Uterus (tissue), 2 donors: ENCODE measurements around the gene FAM114A2.

Source experiments
- POLR2A ChIP-seq, 2 donors: fragments of 450-650 bp; IDR thresholded peaks; one replicate each; pipeline ENCODE4 v1.6.1; 2016; ENCODE audit warnings: antibody characterized with exemption in 2 of 2, mild to moderate bottlenecking in 1 of 2, moderate library complexity in 1 of 2
- TF ChIP-seq, protein P1 (sequence below), 4 experiments: fragments of 200-600 bp in 2 of 4; fragments of 450-650 bp in 2 of 4; sonication (generic) in 2 of 4; IDR thresholded peaks; one replicate each; pipeline ENCODE4 v1.5.1; 2016 to 2019; ENCODE audit warnings: antibody characterized with exemption in 4 of 4, mild to moderate bottlenecking in 2 of 4, moderate library complexity in 1 of 4

DNA sequence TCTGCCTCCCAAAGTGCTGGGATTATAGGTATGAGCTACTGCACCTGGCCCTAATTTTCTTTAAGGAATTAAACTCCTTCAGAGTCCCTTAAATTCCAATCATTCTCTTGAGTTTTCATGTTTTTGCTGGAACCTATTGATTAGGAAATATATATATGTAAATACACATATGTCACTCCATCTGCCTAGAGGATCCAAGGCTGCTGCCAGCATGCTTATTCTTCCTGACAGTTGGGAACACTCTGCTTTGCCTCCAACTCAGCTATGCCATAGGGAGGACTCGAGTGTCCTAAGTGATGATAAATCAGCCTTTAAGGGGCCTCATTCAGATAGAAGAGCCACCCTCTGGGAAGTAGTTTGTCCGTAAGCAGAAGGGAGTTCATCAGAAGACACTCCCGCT is 21.9 kb upstream of the FAM114A2 start:
- TF ChIP-seq, protein P1, sequence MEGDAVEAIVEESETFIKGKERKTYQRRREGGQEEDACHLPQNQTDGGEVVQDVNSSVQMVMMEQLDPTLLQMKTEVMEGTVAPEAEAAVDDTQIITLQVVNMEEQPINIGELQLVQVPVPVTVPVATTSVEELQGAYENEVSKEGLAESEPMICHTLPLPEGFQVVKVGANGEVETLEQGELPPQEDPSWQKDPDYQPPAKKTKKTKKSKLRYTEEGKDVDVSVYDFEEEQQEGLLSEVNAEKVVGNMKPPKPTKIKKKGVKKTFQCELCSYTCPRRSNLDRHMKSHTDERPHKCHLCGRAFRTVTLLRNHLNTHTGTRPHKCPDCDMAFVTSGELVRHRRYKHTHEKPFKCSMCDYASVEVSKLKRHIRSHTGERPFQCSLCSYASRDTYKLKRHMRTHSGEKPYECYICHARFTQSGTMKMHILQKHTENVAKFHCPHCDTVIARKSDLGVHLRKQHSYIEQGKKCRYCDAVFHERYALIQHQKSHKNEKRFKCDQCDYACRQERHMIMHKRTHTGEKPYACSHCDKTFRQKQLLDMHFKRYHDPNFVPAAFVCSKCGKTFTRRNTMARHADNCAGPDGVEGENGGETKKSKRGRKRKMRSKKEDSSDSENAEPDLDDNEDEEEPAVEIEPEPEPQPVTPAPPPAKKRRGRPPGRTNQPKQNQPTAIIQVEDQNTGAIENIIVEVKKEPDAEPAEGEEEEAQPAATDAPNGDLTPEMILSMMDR (IDR thresholded peaks at IDR 0.05) = no peak
- no peak for TF ChIP-seq POLR2A (IDR thresholded peaks at IDR 0.05)
